DOHH2 (cell line): Measurements from ENCODE around the gene TLK2.
"Not testable (repeated sequence)": the region's sequence is repeated elsewhere in the genome, so short reads cannot be mapped to it uniquely, and the experiment has no call there.

Experiments
- CTCF ChIP-seq: fragments of 200-600 bp; sonication (generic); IDR thresholded peaks from one replicate; pipeline ENCODE4 v1.5.1; 2014; ENCODE audit warnings: antibody characterized with exemption, mild to moderate bottlenecking, low read depth, low read length; ENCODE audit not compliant: poor library complexity, severe bottlenecking
- EZH2phosphoT487 ChIP-seq: fragments of 200-600 bp; sonication (generic); IDR thresholded peaks from 2 replicates; pipeline ENCODE4 v1.6.1; 2017; ENCODE audit warnings: borderline replicate concordance, mild to moderate bottlenecking, antibody characterized with exemption, low read length, moderate library complexity, mixed read lengths

GRCh38 chr17:62477111-62477510 lies 1.5 kb upstream of the TLK2 start:
- not testable (repeated sequence) for TF ChIP-seq CTCF, EZH2phosphoT487
